GM06990 (cell line): ENCODE data around the gene VGLL4.
"Not testable (repeated sequence)": the region's sequence is repeated elsewhere in the genome, so short reads cannot be mapped to it uniquely, and the experiment has no call there.

Experiments used
- DNase-seq: peaks from one replicate; pipeline ENCODE4 v3.0.0-alpha.2; 2011; ENCODE audit not compliant: insufficient read length; ENCODE audit errors: extremely low read depth
- H3K27me3 ChIP-seq: replicated peaks from 2 replicates; pipeline ENCODE4 v1.6.0; 2011; ENCODE audit warnings: low read length; ENCODE audit not compliant: control insufficient read depth, insufficient read depth
- H3K36me3 ChIP-seq: 2 replicates; pipeline ENCODE4 v1.5.1; 2011; ENCODE audit warnings: low read length; ENCODE audit not compliant: control insufficient read depth, insufficient read depth
- H3K4me3 ChIP-seq: replicated peaks from 2 replicates; pipeline ENCODE4 v1.5.1; 2011; ENCODE audit warnings: low read depth, mild to moderate bottlenecking, control low read depth, low read length
- CTCF ChIP-seq: IDR thresholded peaks from 2 replicates; pipeline ENCODE4 v1.5.1; 2011; ENCODE audit warnings: low read length, control low read depth, mild to moderate bottlenecking, inconsistent platforms; ENCODE audit not compliant: insufficient read depth, poor library complexity, severe bottlenecking

Gene VGLL4

DNA sequence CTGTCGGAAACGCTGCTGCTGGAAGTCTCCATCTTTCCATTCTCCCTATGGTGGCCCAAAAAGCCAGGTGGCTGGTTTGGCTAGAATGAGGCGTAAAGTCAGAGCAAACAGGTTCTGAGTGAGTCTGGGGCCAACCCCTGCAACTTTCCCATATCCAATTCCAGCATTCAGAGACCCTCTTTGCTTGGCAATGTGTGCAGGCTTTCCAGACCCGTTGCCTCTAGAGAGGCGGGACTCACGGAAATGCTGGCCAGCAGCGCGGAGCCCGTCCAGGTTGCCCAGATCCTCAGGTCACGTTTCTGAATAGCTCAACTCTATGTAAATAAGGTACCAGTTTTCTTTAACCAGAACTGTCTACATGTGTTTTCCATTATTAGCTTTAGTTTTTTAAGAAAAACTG is 68.0 kb downstream of the VGLL4 start:
- DNase-seq: no peak
- no peaks in the 10 kb centered on the region for H3K27me3 ChIP-seq
- no peak overlapping the region for H3K4me3 ChIP-seq
- TF ChIP-seq CTCF: no peak
- peaks cover 13% of the 10 kb centered on the region for H3K36me3 ChIP-seq

DNA sequence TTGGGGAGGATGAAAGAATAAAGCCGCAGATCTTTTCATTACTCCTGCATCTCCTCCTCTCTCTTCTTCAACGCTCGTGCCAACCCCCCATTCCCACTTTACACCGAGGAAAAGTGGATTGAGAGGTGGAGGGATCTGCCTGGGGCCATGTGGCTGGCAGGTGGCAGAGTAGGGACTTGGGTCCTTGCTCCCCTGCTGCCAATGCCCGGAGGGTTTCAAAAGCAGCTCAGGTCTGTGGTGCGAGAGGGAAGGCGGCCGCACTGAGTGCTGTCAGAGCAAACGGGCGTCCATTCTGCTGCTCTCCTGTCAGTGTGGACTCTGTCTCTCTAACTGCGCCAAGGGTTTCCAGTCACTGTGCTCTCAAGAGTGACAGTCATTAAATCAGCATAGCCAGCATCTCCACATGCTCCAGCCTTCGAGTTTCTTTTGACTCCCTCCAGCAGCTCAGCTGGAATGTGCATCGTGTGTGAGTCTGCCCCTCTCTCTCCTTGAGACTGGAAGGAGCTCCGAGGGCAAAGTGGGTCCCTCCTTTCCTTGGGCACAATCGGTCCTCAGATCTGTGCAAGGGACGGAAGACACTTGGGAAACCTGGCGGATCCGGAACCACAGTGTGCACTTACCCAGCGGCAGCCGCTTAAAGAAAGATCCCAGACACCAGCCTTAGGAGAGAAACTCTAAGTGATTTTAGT is 68.6 kb downstream of the VGLL4 start:
- H3K4me3 ChIP-seq: no peak overlapping the region
- DNase-seq: no peak
- peaks cover 13% of the 10 kb centered on the region for H3K36me3 ChIP-seq
- TF ChIP-seq CTCF: no peak
- no peaks in the 10 kb centered on the region for H3K27me3 ChIP-seq

- H3K36me3 ChIP-seq: peaks cover 13% of the 10 kb centered on the region
- H3K4me3 ChIP-seq, DNase-seq, H3K27me3 ChIP-seq: not testable (repeated sequence)
These were observed 71.1 kb downstream of the VGLL4 start for GRCh38 chr3:11572660-11573059.

GRCh38 chr3:11570789-11571495 is 72.8 kb downstream of the VGLL4 start:
- no peak for DNase-seq
- no peak for TF ChIP-seq CTCF
- Histone ChIP-seq H3K4me3 (no peak overlapping the region), H3K36me3 (peaks cover 13% of the 10 kb centered on the region), H3K27me3 (no peaks in the 10 kb centered on the region)

- peaks cover 12% of the 10 kb centered on the region for H3K36me3 ChIP-seq
- no peak for TF ChIP-seq CTCF
- no peaks in the 10 kb centered on the region for H3K27me3 ChIP-seq
- no peak for DNase-seq
- no peak overlapping the region for H3K4me3 ChIP-seq
These were observed 73.5 kb downstream of the VGLL4 start for GRCh38 chr3:11570251-11570650.

DNA sequence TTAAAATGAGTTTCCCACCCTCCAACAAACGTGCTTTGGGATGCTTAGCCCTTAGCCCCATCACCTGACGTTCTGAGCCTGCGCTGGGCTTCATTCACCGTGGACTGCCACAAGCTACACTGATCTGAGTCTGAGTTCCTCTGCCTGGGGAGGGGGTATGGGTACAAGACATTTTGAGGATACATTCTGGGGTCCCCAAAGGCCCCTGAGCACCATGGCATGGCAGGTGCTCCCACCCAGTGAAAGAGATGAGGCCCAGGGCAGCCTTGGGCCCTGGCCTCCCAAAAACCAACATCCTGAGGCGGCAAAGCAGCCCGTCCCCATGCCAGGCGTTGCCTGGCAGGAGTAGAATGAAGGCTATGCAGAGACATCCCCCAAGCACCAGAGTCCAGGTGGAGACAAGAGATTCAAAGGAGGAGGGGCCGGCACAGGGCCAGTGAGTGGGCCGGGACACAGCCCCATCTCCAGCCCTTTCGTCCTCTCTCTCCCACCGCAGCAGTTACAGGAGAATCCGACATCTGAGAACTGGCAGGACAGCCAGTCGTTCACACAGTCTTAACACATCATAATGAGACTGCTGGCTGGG is 74.5 kb downstream of the VGLL4 start:
- Histone ChIP-seq H3K27me3 (no peaks in the 10 kb centered on the region), H3K36me3 (peaks cover 9% of the 10 kb centered on the region), H3K4me3 (no peak overlapping the region)
- no peak for TF ChIP-seq CTCF
- no peak for DNase-seq
